HL-60 (cell line): ENCODE results near the gene MET.

Source experiments
- DNase-seq, 2 experiments: peaks; one replicate each; pipeline ENCODE4 v3.0.0-alpha.2; 2010 to 2020; ENCODE audit warnings: low read depth in 1 of 2, low spot score in 1 of 2
- H3K27ac ChIP-seq: fragments of 250-450 bp; sonication (Bioruptor Pico); replicated peaks from 2 replicates; pipeline ENCODE4 v1.5.1; 2020; ENCODE audit warnings: mild to moderate bottlenecking, moderate library complexity
- H3K27me3 ChIP-seq: fragments of 250-450 bp; sonication (Bioruptor Pico); 2 replicates; pipeline ENCODE4 v1.5.1; 2021; ENCODE audit warnings: mild to moderate bottlenecking, moderate library complexity; ENCODE audit not compliant: insufficient read depth, poor library complexity, severe bottlenecking
- H3K4me3 ChIP-seq: replicated peaks from 2 replicates; pipeline ENCODE4 v1.5.1; 2011; ENCODE audit warnings: mild to moderate bottlenecking, control low read depth, low read length; ENCODE audit not compliant: insufficient read depth
- GABPA ChIP-seq: IDR thresholded peaks from 2 replicates; pipeline ENCODE4 v1.6.1; 2012; ENCODE audit warnings: low read depth
- POLR2AphosphoS5 ChIP-seq: IDR thresholded peaks from 2 replicates; pipeline ENCODE4 v1.6.1; 2012; ENCODE audit warnings: low read depth
- SPI1 ChIP-seq: IDR thresholded peaks from 2 replicates; pipeline ENCODE4 v1.6.1; 2012; ENCODE audit warnings: low read depth, mild to moderate bottlenecking, borderline replicate concordance
- TF ChIP-seq, protein P1 (sequence below): IDR thresholded peaks from 2 replicates; pipeline ENCODE4 v1.6.1; 2012; ENCODE audit warnings: low read depth; ENCODE audit not compliant: insufficient replicate concordance
- TF ChIP-seq, protein P2 (sequence below): IDR thresholded peaks from one replicate; pipeline ENCODE4 v1.5.1; 2011; ENCODE audit warnings: low read length, control low read depth, inconsistent platforms; ENCODE audit not compliant: insufficient read depth

Gene MET

DNA sequence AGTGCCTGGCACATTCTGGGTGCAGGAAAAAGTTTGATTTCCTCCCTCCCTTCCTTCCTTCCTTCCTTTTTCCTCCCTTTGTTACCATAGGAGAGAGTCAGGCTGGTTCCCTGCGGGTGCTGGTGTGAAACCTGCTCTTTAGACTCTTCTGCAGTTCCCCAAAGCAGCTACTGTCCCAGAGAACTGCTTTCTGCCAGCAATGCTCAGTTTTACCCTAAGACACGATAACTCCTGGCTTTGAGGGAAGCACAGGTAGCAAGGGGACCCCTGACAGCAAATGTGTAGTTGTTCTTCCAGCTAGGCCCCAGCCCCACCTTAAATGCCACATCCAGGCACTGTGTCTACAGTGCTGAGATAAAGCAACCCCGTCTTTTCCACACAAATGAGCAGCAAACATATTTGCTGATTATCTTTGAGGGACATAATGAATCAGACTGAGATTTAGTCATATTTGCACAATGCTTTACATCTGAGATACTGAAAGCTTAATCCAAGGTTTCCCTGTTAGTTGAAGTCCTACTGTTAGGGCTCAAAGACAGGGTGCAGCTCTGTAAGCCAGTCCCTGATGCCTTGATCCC, 55.5 kb downstream of the MET start:
- no peak for DNase-seq
- H3K27ac ChIP-seq, result no peak overlapping the region
- no peak overlapping the region for H3K4me3 ChIP-seq
- TF ChIP-seq, protein P1, sequence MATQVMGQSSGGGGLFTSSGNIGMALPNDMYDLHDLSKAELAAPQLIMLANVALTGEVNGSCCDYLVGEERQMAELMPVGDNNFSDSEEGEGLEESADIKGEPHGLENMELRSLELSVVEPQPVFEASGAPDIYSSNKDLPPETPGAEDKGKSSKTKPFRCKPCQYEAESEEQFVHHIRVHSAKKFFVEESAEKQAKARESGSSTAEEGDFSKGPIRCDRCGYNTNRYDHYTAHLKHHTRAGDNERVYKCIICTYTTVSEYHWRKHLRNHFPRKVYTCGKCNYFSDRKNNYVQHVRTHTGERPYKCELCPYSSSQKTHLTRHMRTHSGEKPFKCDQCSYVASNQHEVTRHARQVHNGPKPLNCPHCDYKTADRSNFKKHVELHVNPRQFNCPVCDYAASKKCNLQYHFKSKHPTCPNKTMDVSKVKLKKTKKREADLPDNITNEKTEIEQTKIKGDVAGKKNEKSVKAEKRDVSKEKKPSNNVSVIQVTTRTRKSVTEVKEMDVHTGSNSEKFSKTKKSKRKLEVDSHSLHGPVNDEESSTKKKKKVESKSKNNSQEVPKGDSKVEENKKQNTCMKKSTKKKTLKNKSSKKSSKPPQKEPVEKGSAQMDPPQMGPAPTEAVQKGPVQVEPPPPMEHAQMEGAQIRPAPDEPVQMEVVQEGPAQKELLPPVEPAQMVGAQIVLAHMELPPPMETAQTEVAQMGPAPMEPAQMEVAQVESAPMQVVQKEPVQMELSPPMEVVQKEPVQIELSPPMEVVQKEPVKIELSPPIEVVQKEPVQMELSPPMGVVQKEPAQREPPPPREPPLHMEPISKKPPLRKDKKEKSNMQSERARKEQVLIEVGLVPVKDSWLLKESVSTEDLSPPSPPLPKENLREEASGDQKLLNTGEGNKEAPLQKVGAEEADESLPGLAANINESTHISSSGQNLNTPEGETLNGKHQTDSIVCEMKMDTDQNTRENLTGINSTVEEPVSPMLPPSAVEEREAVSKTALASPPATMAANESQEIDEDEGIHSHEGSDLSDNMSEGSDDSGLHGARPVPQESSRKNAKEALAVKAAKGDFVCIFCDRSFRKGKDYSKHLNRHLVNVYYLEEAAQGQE, result no peak
- TF ChIP-seq GABPA, result no peak
- TF ChIP-seq, protein P2, sequence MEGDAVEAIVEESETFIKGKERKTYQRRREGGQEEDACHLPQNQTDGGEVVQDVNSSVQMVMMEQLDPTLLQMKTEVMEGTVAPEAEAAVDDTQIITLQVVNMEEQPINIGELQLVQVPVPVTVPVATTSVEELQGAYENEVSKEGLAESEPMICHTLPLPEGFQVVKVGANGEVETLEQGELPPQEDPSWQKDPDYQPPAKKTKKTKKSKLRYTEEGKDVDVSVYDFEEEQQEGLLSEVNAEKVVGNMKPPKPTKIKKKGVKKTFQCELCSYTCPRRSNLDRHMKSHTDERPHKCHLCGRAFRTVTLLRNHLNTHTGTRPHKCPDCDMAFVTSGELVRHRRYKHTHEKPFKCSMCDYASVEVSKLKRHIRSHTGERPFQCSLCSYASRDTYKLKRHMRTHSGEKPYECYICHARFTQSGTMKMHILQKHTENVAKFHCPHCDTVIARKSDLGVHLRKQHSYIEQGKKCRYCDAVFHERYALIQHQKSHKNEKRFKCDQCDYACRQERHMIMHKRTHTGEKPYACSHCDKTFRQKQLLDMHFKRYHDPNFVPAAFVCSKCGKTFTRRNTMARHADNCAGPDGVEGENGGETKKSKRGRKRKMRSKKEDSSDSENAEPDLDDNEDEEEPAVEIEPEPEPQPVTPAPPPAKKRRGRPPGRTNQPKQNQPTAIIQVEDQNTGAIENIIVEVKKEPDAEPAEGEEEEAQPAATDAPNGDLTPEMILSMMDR, result no peak
- TF ChIP-seq SPI1, result no peak
- no peak for TF ChIP-seq POLR2AphosphoS5
- no peaks in the 10 kb centered on the region for H3K27me3 ChIP-seq

DNA sequence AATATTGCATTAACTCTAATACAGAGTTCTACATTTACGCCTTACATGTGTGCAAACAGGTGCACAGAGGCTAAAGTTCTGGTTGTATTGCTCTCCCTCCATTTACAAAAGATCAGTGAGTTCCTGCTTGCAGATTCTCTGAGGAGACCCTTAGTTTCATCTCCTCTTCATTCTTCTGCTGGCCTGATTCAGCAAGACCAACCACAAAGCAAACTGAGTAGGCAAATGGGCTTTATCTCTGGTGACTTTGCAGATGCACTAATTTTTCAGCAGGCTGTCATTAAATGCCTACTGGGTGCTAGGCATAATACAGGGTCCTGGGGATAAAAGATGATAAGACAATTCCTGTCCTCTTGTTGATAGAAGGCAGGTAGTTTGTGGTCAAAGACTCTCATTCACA, 56.4 kb downstream of the MET start:
- H3K27ac ChIP-seq, result no peak overlapping the region
- DNase-seq, result no peak
- H3K4me3 ChIP-seq, result no peak overlapping the region
- TF ChIP-seq, protein P2, result no peak
- TF ChIP-seq POLR2AphosphoS5, result no peak
- TF ChIP-seq GABPA, result no peak
- TF ChIP-seq, protein P1, result no peak
- TF ChIP-seq SPI1, result no peak
- peaks cover under 1% of the 10 kb centered on the region for H3K27me3 ChIP-seq

DNA sequence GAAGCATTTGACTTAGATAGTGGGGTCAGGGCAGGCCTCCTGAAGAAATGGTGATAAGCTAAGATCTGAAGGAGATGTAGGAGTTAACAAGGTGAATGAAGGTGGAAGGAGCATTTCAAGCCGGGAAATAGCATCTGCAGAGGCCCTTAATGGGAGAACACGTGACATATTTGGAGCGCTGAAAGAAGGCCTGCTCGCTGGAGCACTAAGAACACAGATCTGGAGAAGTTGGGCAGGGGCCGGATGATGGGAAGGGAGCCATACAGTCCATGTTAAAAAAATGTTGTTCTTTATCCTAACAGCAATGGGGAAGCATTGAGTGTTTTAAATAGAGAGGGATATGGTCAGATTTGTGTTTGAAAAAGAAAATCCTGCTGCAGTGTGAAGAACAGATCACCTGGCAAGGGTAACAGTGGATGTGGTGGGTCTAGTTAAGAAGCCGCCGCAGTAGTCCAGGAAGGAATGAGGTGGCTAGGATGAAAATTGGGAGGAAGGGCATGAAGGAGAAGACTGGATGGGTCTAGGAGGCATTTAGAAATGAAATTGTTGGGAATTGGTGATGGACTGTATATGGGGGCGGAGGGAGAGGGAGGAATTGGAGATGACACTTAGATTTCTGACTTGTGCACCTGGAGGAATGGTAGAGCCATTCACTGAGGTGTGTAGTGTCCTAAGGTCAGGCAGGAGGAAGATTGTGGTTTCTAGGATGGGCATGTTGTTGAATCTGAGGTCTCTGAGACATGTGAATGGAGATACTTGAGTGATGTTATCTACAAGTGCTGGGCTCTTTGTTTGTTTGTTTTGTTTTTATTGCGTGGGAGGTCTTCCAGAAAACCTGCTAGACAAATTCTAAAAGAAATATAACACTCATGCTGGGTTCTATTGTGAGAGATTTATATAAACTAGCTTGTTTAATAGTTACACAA, 58.4 kb downstream of the MET start:
- TF ChIP-seq, protein P2, result no peak
- TF ChIP-seq SPI1 (no peak), GABPA (no peak), POLR2AphosphoS5 (no peak)
- TF ChIP-seq, protein P1, result no peak
- no peak overlapping the region for H3K4me3 ChIP-seq
- DNase-seq, result no peak
- H3K27me3 ChIP-seq, result peaks cover 2% of the 10 kb centered on the region
- no peak overlapping the region for H3K27ac ChIP-seq
